ENCODE results near the gene FANCC.

FANCC gene

DNA sequence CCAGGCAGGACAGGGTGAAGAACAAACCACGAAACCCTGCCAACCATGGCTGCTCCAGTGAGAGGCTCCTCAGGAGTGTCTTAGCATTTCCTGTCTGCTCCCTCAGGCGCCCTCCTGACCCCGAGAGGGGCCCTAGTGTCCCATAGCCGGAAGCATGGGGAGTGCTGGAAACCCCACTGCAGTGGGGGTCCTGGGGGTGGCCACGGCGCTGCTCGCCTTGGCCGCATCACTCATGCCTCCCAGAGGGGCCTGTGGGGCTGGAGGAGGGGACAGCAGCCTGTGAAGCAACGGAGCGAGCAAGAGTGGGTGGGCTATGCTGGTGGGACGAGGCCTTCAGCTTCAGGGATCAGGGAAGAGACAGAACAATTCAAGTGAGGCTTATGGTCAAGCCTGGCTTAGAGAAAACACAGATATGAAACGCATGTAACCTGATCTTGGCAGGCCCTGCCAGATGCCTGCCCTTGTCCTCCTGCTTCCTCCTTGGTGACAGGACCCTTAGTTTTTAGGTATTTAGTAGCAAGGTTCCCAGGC lies 219.1 kb downstream of the FANCC start:
- H3K4me3 ChIP-seq (ENCODE audit: low read depth, low read length): no peak overlapping the region
- DNase-seq (ENCODE audit: low read depth): no peak
- TF ChIP-seq, protein P1, sequence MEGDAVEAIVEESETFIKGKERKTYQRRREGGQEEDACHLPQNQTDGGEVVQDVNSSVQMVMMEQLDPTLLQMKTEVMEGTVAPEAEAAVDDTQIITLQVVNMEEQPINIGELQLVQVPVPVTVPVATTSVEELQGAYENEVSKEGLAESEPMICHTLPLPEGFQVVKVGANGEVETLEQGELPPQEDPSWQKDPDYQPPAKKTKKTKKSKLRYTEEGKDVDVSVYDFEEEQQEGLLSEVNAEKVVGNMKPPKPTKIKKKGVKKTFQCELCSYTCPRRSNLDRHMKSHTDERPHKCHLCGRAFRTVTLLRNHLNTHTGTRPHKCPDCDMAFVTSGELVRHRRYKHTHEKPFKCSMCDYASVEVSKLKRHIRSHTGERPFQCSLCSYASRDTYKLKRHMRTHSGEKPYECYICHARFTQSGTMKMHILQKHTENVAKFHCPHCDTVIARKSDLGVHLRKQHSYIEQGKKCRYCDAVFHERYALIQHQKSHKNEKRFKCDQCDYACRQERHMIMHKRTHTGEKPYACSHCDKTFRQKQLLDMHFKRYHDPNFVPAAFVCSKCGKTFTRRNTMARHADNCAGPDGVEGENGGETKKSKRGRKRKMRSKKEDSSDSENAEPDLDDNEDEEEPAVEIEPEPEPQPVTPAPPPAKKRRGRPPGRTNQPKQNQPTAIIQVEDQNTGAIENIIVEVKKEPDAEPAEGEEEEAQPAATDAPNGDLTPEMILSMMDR (IDR thresholded peaks at IDR 0.05; ENCODE audit: control insufficient read depth, extremely low read depth, insufficient read depth): no peak

DNA sequence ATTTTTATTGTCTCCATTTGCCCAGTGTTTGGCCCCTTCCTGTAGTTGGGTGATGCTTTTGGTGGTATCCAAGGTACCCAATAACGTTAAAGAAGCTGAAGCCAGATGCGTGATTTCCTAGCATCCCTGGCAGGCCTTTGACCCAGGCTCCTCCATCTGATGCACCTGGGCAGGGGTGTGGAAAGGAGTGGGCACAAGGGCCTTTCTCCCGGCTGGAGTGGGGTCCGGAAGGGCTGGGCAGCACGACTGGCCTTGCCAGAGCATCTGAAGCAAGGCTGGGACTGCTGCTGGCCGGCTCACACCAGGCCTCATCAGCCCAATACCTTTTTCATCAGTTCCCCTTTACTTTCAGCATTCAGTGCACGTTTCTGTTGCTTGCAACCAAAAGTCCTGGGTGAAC lies 220.2 kb downstream of the FANCC start:
- TF ChIP-seq, protein P1 (IDR thresholded peaks at IDR 0.05; ENCODE audit: control insufficient read depth, extremely low read depth, insufficient read depth): no peak
- DNase-seq (ENCODE audit: low read depth): no peak
- no peak overlapping the region for H3K4me3 ChIP-seq (ENCODE audit: low read depth, low read length)

DNA sequence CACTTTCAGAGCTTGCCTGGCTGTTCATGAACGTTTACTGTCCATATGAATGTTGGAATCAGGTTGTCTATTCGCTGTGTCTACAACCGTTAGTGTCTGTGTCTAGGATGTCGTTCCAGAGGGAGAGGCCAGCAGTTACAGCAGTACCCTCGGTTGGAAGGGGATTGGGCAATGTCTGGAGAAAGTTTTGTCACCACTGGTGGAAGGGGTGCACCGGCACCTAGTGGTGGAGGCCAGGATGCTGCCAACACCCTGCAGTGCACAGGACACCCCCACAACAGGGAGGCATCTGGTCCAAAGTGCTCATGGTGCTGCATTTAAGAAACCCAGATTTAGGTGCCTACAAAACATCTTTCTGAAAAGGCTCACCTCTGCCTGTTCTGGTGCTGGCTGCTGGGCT lies 220.7 kb downstream of the FANCC start:
- TF ChIP-seq, protein P1 (IDR thresholded peaks at IDR 0.05; ENCODE audit: control insufficient read depth, extremely low read depth, insufficient read depth): no peak
- H3K4me3 ChIP-seq (ENCODE audit: low read depth, low read length): no peak overlapping the region
- DNase-seq (ENCODE audit: low read depth): no peak

DNA sequence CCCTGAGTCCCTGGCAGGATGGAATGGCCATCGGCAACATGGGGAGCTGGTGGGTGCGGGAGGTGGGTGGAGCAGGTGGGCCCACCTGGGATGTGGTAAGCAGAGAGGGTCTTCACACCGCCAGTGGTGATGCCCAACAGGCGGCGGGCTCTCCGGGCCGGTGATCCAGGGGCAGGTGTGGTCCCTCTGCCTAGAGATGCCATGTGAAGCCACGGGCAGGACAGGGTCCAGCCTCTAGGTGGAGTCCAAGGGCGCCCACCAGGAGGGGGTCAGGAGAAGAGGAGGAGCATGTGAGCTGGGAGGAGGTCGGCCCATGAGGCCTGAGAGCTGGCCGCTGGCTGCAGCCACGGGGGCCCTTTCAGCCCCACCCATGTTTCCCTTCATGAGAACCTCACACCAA lies 221.1 kb downstream of the FANCC start:
- TF ChIP-seq, protein P1 (IDR thresholded peaks at IDR 0.05; ENCODE audit: control insufficient read depth, extremely low read depth, insufficient read depth): no peak
- no peak overlapping the region for H3K4me3 ChIP-seq (ENCODE audit: low read depth, low read length)
- DNase-seq (ENCODE audit: low read depth): no peak

DNA sequence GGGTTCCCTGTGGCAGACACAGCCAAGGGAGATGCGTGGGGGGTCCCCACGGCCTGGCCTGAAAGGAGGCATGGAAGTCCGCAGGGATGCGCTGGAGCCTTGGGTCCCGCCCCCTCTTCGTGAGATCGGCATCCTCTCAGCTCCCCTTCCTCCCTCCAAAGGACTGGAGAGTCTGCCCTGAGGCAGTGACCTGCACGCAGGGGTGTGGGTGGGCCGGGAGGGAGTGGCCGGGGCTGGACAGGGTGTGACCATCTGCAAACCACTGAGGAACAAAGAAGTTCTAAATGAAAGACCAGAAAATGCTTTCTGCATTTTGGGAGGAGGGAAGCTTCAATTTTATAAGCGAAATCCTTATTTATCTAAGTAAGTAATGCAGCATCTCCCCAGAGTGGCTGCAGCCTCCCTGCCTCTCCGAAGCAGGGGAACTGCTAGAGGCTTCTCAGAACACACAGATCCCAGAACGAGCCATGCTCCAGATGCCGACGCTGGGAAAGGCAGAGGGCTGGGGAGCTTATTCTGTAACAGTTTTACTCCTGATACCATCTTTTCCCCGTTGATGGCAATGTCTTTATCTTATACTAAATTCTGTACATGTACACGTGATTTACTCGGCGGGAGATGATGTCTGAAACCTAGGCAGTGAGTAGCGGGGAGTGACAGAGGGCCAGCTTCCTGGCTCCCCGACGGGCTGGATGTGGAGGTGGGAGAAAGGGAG lies 221.7 kb downstream of the FANCC start:
- H3K4me3 ChIP-seq (ENCODE audit: low read depth, low read length): no peak overlapping the region
- TF ChIP-seq, protein P1 (IDR thresholded peaks at IDR 0.05; ENCODE audit: control insufficient read depth, extremely low read depth, insufficient read depth): no peak
- no peak for DNase-seq (ENCODE audit: low read depth)

DNA sequence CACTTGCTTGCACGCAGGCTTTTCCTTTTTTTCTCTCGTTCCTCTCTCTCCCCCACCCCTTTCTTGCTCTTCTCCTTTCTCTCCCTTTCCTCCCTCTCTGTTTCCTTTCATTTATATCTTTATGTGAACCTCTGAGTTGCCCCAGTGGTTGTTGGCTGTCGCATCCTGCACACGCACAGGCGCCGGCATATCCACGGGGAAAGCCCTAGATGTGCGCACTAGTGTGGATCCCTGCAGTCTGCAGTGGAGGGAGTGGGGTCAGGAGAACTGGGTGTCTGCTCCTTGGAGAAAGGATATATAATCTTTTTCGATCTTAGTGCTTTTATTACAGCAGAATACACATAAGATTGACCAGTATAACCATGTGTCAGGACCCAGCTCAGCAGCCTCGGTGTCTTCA lies 223.5 kb downstream of the FANCC start:
- TF ChIP-seq, protein P1 (IDR thresholded peaks at IDR 0.05; ENCODE audit: control insufficient read depth, extremely low read depth, insufficient read depth): no peak
- no peak overlapping the region for H3K4me3 ChIP-seq (ENCODE audit: low read depth, low read length)
- DNase-seq (ENCODE audit: low read depth): no peak

DNA sequence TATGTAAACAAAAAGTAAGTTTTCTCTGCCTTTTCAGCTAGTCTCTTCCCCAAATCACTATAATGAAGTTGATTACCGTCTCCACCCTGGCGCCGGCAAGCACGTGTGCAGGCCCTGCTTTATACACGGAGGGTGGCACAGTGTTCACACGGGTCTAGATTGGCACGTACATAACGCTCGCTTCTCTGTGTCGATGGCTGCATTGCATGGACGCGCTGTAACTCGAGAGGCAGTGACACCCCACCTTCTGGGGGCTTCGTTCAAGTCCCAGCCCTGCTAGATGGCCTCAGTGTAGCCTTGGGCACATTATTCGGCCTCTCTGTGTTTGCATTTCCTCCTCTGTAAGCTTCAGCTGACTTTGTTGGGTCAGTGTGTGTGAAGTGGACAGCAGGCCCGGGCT lies 223.9 kb downstream of the FANCC start:
- H3K4me3 ChIP-seq (ENCODE audit: low read depth, low read length): no peak overlapping the region
- no peak for DNase-seq (ENCODE audit: low read depth)
- TF ChIP-seq, protein P1 (IDR thresholded peaks at IDR 0.05; ENCODE audit: control insufficient read depth, extremely low read depth, insufficient read depth): no peak
